HL-60 (cell line): ENCODE data around the gene WDFY2.

Experiments
- DNase-seq, 2 experiments: peaks; one replicate each; pipeline ENCODE4 v3.0.0-alpha.2; 2010 to 2020; ENCODE audit warnings: low read depth in 1 of 2, low spot score in 1 of 2
- H3K27ac ChIP-seq: fragments of 250-450 bp; sonication (Bioruptor Pico); replicated peaks from 2 replicates; pipeline ENCODE4 v1.5.1; 2020; ENCODE audit warnings: mild to moderate bottlenecking, moderate library complexity
- H3K27me3 ChIP-seq: fragments of 250-450 bp; sonication (Bioruptor Pico); 2 replicates; pipeline ENCODE4 v1.5.1; 2021; ENCODE audit warnings: mild to moderate bottlenecking, moderate library complexity; ENCODE audit not compliant: insufficient read depth, poor library complexity, severe bottlenecking
- H3K4me3 ChIP-seq: replicated peaks from 2 replicates; pipeline ENCODE4 v1.5.1; 2011; ENCODE audit warnings: mild to moderate bottlenecking, control low read depth, low read length; ENCODE audit not compliant: insufficient read depth
- CTCF ChIP-seq: IDR thresholded peaks from one replicate; pipeline ENCODE4 v1.5.1; 2011; ENCODE audit warnings: low read length, control low read depth, inconsistent platforms; ENCODE audit not compliant: insufficient read depth
- GABPA ChIP-seq: IDR thresholded peaks from 2 replicates; pipeline ENCODE4 v1.6.1; 2012; ENCODE audit warnings: low read depth
- POLR2AphosphoS5 ChIP-seq: IDR thresholded peaks from 2 replicates; pipeline ENCODE4 v1.6.1; 2012; ENCODE audit warnings: low read depth
- REST ChIP-seq: IDR thresholded peaks from 2 replicates; pipeline ENCODE4 v1.6.1; 2012; ENCODE audit warnings: low read depth; ENCODE audit not compliant: insufficient replicate concordance
- SPI1 ChIP-seq: IDR thresholded peaks from 2 replicates; pipeline ENCODE4 v1.6.1; 2012; ENCODE audit warnings: low read depth, mild to moderate bottlenecking, borderline replicate concordance

WDFY2 gene

GRCh38 chr13:51675385-51675784 is 91.1 kb downstream of the WDFY2 start:
- no peak for TF ChIP-seq REST
- TF ChIP-seq POLR2AphosphoS5: no peak
- no peak for DNase-seq
- Histone ChIP-seq H3K4me3 (no peak overlapping the region), H3K27ac (no peak overlapping the region), H3K27me3 (no peaks in the 10 kb centered on the region)

- no peak overlapping the region for H3K27ac ChIP-seq
- no peak for DNase-seq
- H3K4me3 ChIP-seq: no peak overlapping the region
- H3K27me3 ChIP-seq: no peaks in the 10 kb centered on the region
- TF ChIP-seq REST (no peak), CTCF (no peak), SPI1 (no peak), GABPA (no peak), POLR2AphosphoS5 (no peak)
Measured at GRCh38 chr13:51675877-51676276, 91.6 kb downstream of the WDFY2 start.

- Histone ChIP-seq H3K4me3 (no peak overlapping the region), H3K27me3 (no peaks in the 10 kb centered on the region), H3K27ac (no peak overlapping the region)
- TF ChIP-seq CTCF: no peak
- TF ChIP-seq REST: no peak
- TF ChIP-seq SPI1: no peak
- TF ChIP-seq POLR2AphosphoS5: no peak
- no peak for TF ChIP-seq GABPA
- DNase-seq: no peak
Measured at GRCh38 chr13:51676739-51677138, 92.5 kb downstream of the WDFY2 start.

- Histone ChIP-seq H3K27me3 (no peaks in the 10 kb centered on the region), H3K4me3 (no peak overlapping the region), H3K27ac (no peak overlapping the region)
- no peak for TF ChIP-seq POLR2AphosphoS5
- TF ChIP-seq SPI1: no peak
- TF ChIP-seq GABPA: no peak
- TF ChIP-seq CTCF: no peak
- DNase-seq: no peak
Measured at GRCh38 chr13:51678420-51678819, 94.2 kb downstream of the WDFY2 start.
